Stimulated activated CD8-positive, alpha-beta memory T cell treated with anti-CD3 and anti-CD28 coated beads, Interleukin-7, amount 100 ng/mL, for 4 hours (primary cell): ENCODE measurements around the gene SPRY1.

Source experiments
- DNase-seq, 2 donors: peaks; one replicate each; pipeline ENCODE4 v3.0.0-alpha.2; 2020; ENCODE audit warnings: low read depth in 2 of 2

Gene SPRY1

GRCh38 chr4:123379392-123379791 lies 17.2 kb upstream of the SPRY1 start:
- no peak for DNase-seq

- no peak for DNase-seq
Measured at GRCh38 chr4:123380728-123381716, 15.6 kb upstream of the SPRY1 start.

- DNase-seq, result no peak
Measured at GRCh38 chr4:123381996-123382395, 14.6 kb upstream of the SPRY1 start.

DNA sequence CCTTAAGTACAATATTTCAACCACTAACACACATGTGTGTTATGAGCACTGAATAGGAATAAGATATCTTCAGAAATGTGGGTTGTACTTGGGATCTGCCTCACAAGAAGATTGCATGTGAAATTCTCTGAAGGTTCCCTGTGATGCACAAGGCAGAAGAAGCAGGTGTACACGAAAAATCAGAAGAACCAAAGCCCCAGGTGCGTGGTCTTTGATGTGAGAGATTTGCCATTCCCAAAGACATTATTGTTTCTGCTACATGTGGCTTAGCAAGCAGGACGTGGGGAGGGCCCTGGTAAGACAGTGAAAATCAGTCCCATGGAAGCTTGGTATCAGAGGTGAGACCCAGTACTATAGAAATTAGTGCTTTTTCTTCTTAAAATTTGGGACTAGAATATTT lies 13.0 kb upstream of the SPRY1 start:
- no peak for DNase-seq

GRCh38 chr4:123386609-123387008 lies 10.0 kb upstream of the SPRY1 start:
- no peak for DNase-seq

DNA sequence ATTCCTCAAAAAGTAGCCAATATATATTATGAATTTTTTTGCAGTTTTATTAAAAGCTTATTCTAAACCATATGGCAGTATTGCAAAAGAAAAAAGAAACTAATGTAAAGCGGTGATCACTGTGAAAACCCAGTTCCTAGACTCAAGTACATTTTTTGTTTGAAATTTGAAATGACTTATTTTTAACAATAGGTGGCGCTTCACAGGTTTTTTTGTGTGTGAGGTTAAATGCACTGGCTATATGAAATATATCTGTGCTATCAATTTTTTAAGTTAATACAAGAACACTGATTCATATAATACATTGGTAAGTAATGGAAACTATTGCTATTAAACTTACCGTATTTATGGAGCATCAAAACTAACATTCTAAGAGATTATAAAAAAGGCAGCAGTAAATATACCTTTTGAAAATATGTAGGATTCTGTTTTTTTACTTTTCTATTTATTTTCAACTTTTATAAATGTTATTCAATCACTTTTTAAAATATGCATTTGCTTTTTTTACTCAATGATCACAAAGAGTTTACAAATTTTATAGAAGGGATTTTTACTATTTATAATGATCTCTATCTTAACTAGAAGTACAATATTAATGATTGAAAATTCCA lies 5.6 kb upstream of the SPRY1 start:
- DNase-seq, result no peak

DNA sequence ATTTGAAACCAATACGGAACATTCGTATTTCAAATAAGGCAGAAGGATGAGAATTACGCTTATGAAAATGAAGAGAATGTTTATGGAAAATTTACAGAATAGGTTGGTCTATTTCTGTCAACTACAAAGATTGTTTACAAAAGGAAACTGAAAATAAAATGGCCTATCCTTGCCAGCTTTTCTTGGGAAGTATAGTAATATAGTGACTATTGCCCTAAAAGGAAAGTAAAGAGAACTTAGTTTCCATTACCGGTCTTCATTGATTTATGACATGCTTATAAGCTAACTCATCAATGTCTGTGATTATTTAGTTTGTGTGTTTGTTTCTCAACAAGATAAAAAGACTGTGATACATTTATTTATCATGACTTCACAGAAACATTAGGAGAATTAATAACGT lies 2.9 kb upstream of the SPRY1 start:
- DNase-seq, result no peak

GRCh38 chr4:123397144-123398065 lies 810 bp downstream of the SPRY1 start:
- DNase-seq, result peak in 1 of 2 donors; percentile 45

- DNase-seq, result peak in 1 of 2 donors; percentile 63
Measured at GRCh38 chr4:123398066-123398852, 1.7 kb downstream of the SPRY1 start.

GRCh38 chr4:123398853-123399626 lies 2.4 kb downstream of the SPRY1 start:
- DNase-seq, result peak in 1 of 2 donors; percentile 48

DNA sequence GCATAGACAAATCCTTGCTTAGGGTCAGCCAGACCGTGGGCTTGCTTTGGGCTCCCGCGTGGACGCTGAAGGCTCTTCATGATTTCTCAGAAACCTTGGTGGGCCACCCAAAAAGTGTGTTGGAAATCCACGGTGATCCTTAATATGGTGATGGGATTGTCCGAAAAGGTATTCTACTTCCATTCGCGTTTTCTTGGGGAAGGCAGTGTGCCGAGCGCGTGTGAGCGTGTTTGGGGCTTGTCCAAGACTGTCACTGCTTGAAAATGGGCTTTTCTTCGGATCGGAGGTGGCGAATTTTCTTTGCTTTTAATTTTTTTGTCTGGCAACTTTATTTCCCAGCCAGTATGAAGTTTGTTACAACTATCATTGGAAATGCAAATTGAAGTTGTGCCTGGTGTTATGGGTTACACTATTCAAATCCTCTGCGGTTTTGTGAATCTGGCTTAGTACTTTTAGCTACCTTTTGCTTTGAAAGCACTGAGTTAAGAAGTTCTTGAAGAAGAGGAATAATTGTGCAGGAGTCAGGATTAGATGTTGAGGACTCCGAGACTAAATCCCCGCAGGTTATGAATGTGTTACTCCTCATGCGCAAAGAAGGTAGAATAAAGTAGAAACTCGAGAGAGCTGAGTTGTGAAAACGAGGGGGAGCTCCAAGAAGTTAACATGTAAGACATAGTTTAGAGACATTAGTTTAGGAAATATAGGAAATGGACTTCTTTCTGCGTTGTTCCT lies 3.2 kb downstream of the SPRY1 start:
- no peak for DNase-seq

DNA sequence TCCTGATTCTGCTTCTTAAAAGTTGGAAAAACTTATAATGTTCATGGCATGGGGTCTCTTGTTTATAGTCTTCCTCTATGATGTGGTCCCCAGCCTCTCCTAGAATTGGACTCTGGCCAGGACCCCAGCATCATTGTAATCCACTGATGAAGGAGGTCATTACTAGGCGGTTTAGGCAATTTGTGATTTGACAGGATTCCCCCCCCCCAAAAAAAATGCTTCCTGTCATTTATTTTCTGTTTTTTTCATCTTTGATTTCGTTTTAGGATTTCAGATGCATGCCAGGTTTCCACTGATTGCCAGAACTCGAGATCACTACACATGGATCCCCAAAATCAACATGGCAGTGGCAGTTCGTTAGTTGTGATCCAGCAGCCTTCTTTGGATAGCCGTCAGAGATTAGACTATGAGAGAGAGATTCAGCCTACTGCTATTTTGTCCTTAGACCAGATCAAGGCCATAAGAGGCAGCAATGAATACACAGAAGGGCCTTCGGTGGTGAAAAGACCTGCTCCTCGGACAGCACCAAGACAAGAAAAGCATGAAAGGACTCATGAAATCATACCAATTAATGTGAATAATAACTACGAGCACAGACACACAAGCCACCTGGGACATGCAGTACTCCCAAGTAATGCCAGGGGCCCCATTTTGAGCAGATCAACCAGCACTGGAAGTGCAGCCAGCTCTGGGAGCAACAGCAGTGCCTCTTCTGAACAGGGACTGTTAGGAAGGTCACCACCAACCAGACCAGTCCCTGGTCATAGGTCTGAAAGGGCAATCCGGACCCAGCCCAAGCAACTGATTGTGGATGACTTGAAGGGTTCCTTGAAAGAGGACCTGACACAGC lies 4.9 kb downstream of the SPRY1 start:
- DNase-seq, result no peak

GRCh38 chr4:123402121-123402465 lies 5.5 kb downstream of the SPRY1 start:
- no peak for DNase-seq

GRCh38 chr4:123403080-123403604 lies 6.5 kb downstream of the SPRY1 start:
- DNase-seq, result no peak

GRCh38 chr4:123404533-123404932 lies 7.9 kb downstream of the SPRY1 start:
- DNase-seq, result no peak

DNA sequence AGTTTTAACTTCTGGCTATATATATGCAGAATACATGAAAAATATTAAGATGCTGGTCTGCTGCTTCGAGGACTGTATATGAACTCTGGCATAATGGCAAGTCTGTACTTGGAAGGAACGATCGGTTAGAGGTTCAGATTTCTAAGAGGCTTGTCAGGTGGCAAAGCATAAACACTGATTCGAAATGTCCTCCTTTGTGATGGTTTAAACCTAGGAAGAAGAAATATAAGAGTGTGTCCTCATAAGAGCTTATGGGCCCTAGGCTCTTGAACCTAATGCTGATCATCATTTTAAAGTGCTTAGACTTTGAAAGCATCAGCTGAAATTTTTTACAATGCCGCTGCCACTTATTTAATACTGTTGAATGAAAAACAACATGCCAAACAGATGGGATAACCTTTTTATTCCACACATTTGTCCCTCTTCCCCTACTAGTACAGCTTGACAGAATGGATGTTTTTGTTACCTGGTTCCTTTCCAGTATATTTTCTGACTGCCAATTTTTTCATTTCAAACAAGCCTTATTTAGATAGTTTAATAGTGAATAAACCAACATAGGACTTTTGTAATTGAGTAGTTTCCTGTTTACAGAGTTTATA lies 8.8 kb downstream of the SPRY1 start:
- DNase-seq, result no peak

GRCh38 chr4:123406872-123407271 lies 10.3 kb downstream of the SPRY1 start:
- no peak for DNase-seq

DNA sequence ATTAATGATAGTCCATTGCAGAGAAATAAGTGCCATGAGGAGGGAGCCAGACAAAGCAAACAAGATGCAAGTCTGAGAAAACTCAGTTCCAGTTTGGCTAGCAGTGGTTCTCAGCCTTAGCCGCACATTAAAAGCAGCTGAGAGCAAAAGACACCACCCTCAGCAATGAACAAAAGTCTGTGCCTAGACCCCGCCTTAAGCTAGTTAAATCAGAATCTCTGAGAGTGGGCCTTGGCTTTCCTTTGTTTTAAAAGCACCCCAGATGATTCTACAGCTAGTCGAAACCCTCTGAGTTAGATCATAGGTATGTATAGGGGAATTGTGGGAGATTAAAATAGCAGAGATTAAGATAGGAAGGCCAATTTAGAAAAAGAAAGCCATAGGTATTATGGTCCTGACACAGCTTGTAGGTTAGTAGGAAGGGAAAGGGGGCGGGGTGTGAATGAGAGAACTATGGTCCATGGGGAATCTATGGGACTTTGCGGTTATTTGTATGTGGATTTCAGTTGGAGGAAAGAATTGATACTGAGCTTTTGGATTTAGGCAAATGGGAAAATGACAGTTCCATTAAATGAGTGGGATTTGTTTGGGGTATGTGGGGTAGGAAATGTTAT lies 12.0 kb downstream of the SPRY1 start:
- no peak for DNase-seq
